ENCODE measurements around the gene SCG2. TPM values are rescaled to one million over a fixed set of nuclear protein-coding genes. Genes with fewer than 3 reads are reported as not detected.

Gene SCG2
- total RNA-seq, 1 experiment from 2014 or later = 0.11 TPM

- Mint-ChIP-seq H3K4me3 (no peak overlapping the region), H3K9me3 (no peaks in the 10 kb centered on the region), H3K36me3 (no peaks in the 10 kb centered on the region), H3K27ac (no peak overlapping the region), H3K4me1 (no peaks in the 10 kb centered on the region), H3K27me3 (ENCODE audit: low read depth) (peaks cover 15% of the 10 kb centered on the region)
- TF ChIP-seq CDX4 (CRISPR knock-in tag; IDR thresholded peaks at IDR 0.05; ENCODE audit: borderline replicate concordance) (no peak), GRHL2 (CRISPR knock-in tag; IDR thresholded peaks at IDR 0.05; ENCODE audit: insufficient replicate concordance, severe bottlenecking) (no peak), NR2C2 (CRISPR knock-in tag; IDR thresholded peaks at IDR 0.05) (no peak), FOXJ3 (CRISPR knock-in tag; IDR thresholded peaks at IDR 0.05; ENCODE audit: borderline replicate concordance) (no peak)
- no peak for DNase-seq (ENCODE audit: low spot score)
- ATAC-seq = no peak
- ChIA-PET POLR2A (interaction anchor here (0.6 kb wide), 1 partner anchor 243 kb away, joined by 3 read pairs; no protein-coding TSS in a partner anchor), CTCF (no interaction called here)
These were observed 3.0 kb downstream of the SCG2 start for GRCh38 chr2:223598994-223599639.

- H3K4me1 Mint-ChIP-seq = no peaks in the 10 kb centered on the region
- H3K4me3 Mint-ChIP-seq = no peak overlapping the region
- DNase-seq (ENCODE audit: low spot score) = no peak
- H3K27ac Mint-ChIP-seq = no peak overlapping the region
- ATAC-seq = no peak
- ChIA-PET CTCF (interaction anchor here (0.6 kb wide), 1 partner anchor 24 kb away, joined by 3 read pairs; no protein-coding TSS in a partner anchor), POLR2A (no interaction called here)
- no peaks in the 10 kb centered on the region for H3K36me3 Mint-ChIP-seq
- peaks cover 12% of the 10 kb centered on the region for H3K27me3 Mint-ChIP-seq (ENCODE audit: low read depth)
- TF ChIP-seq ZNF532 (CRISPR knock-in tag; IDR thresholded peaks at IDR 0.05; ENCODE audit: borderline replicate concordance) = no peak
- TF ChIP-seq ZNF281 (CRISPR knock-in tag; IDR thresholded peaks at IDR 0.05) = no peak
- no peak for TF ChIP-seq PRDM15 (CRISPR knock-in tag; IDR thresholded peaks at IDR 0.05)
- no peak for TF ChIP-seq KAT7 (CRISPR knock-in tag; IDR thresholded peaks at IDR 0.05; ENCODE audit: borderline replicate concordance)
- TF ChIP-seq FOXJ3 (CRISPR knock-in tag; IDR thresholded peaks at IDR 0.05; ENCODE audit: borderline replicate concordance) = no peak
- TF ChIP-seq IRF2 (CRISPR knock-in tag; IDR thresholded peaks at IDR 0.05; ENCODE audit: borderline replicate concordance, low read depth) = no peak
- H3K9me3 Mint-ChIP-seq = no peaks in the 10 kb centered on the region
These were observed 5.1 kb downstream of the SCG2 start for GRCh38 chr2:223597076-223597475.
